Inflammatory macrophage treated with lipopolysaccharide for 1 hour (primary cell): ENCODE data around the gene GDPD1.
A peak's percentile ranks its signal among the peaks of the same experiment; 100 is the strongest.
"Not testable (repeated sequence)": the region's sequence is repeated elsewhere in the genome, so short reads cannot be mapped to it uniquely, and the experiment has no call there.

Experiments
- DNase-seq, 2 donors: peaks; one replicate each; pipeline ENCODE4 v3.0.0-alpha.2; 2020 to 2022

GDPD1 gene

DNA sequence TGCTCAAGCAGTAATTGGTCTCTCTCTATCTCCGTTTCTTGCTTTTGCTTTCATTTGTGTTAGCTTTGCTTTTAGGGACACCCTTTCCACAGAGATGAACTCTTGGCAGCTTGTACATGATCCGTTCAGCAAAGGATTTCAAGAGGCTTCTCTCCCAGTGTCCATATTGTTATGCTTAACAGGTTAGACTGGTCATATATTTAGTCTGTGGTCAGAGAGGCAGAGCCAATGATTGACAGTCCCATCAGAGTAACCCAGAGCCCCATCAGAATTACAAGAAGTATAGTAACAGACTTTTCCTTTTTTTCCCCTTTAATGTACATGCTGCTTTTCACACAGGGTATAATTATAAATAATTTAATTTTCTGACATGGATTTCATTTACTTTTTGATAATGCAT is 34.4 kb downstream of the GDPD1 start:
- no peak for DNase-seq

GRCh38 chr17:59257101-59257500 is 36.8 kb downstream of the GDPD1 start:
- DNase-seq: no peak

DNA sequence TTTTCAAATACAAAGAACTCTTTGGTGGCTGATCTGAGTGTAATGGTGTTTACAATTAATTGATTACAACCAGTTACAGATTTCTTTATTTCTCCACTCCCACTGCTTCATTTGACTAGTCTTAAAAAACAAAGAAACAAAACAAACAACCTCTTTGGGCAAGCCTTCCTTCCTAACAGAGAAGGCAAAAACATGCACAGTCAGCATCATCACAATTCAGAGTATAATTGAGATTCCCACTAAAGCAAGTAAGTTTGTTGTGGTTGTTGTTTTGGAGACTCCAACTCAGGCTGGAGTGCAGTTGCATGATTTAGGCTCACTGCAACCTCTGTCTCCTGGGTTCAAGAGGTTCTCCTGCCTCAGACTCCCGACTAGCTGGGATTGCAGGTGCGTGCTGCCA is 40.4 kb downstream of the GDPD1 start:
- no peak for DNase-seq

GRCh38 chr17:59266745-59267144 is 46.4 kb downstream of the GDPD1 start:
- peak in 1 of 2 donors; percentile 65 for DNase-seq

DNA sequence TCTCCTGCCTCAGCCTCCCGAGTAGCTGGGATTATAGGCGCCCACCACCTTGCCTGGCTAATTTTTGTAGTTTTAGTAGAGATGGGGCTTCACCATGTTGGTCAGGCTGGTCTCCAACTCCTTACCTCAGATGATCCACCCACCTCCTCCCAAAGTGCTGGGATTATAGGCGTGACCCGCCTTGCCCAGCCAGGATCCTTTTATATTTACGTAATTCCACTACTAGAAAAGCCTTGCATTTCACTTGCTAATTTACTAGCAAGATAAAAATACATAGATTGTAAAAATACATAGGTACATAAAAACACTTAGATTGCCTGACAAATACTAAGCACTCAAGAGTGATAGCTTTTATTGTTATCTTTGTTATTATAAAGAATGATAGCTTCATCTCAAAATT is 47.5 kb downstream of the GDPD1 start:
- no peak for DNase-seq

DNA sequence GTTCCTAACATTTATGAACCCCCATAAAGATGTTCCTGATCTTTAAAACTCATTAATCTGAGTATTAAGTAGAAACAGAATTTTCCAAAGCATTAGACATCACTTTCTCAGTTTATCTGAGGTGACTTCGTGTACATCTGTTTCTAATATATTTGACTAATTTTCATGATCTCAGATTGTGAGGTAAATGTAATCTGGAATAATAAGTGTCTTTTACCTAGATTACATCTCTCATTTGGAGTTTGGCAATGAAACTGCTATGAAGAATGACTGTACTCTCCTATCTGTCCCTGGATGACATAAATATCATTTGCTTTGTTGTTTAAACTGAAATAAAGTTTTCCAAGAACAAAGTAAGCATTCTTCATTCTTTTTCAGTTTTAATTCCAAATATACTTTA is 55.3 kb downstream of the GDPD1 start:
- DNase-seq: no peak

DNA sequence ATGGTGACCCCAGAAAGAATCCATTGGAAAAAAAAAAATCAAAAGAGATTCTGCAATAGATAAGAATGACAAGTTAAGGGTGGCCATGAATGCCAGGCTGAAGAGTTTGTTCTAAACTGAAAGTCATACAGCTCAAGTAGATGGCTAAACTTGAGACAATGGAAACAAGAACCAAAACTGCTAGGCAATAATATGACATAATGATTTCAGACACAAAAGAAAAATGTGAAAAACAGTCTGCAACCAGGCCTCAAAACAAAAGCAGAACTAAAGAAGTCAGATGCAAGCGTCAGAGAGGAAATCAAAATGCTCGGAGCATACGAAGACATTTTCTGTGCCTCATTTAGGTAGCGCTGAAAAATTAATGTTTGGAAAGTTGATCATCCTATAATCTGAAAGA is 56.7 kb downstream of the GDPD1 start:
- DNase-seq: peak; percentile 76 to 82

DNA sequence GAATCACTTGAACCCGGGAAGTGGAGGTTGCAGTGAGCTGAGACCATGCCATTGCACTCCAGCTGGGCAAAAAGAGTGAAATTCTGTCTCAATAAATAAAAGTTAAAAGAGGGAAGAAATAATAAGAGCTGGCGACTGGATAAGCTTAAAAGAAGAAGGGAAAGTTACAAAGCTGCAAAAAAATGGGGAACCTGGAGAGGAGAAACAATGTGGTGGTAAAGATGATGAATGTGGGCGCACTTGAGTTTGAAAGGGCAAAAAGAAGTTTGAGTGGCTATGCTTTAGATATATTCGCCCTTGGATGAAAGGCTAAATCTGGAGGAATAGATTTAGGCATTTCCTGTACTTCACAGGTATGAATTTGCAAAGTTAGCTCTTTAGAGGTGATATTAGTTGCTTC is 58.1 kb downstream of the GDPD1 start:
- peak; percentile 26 to 54 for DNase-seq

- no peak for DNase-seq
Observed at GRCh38 chr17:59284317-59284716, 64.0 kb downstream of the GDPD1 start.

GRCh38 chr17:59287452-59287851 is 67.1 kb downstream of the GDPD1 start:
- peak in 1 of 2 donors; percentile 33 for DNase-seq

GRCh38 chr17:59287891-59288290 is 67.6 kb downstream of the GDPD1 start:
- DNase-seq: no peak

- no peak for DNase-seq
Observed at GRCh38 chr17:59289981-59290301, 69.6 kb downstream of the GDPD1 start.

- not testable (repeated sequence) for DNase-seq
Observed at GRCh38 chr17:59290302-59290998, 70.1 kb downstream of the GDPD1 start.

- DNase-seq: no peak
Observed at GRCh38 chr17:59292174-59292523, 71.8 kb downstream of the GDPD1 start.

- no peak for DNase-seq
Observed at GRCh38 chr17:59296190-59296589, 75.9 kb downstream of the GDPD1 start.

DNA sequence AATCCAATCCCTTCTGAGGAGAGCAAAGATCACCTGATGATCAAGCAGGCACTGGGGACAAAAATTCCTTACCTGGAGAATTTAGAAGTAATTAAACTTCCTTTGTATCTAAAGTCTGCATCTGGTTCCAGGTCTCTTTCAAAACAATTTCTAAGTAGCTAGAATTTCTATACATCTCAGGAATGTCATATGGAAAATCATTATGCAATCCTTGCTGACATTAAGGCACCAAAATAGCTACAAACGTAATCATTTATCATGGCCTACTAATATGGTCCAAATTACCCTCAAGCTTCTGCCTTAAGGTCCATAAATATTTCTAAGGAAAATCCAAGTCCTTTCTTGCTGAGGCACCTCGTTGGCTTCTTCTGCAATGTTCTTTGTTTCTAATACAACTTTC is 78.2 kb downstream of the GDPD1 start:
- DNase-seq: no peak

- DNase-seq: no peak
Observed at GRCh38 chr17:59299400-59300092, 79.2 kb downstream of the GDPD1 start.

GRCh38 chr17:59300941-59301340 is 80.6 kb downstream of the GDPD1 start:
- peak; percentile 20 to 53 for DNase-seq

DNA sequence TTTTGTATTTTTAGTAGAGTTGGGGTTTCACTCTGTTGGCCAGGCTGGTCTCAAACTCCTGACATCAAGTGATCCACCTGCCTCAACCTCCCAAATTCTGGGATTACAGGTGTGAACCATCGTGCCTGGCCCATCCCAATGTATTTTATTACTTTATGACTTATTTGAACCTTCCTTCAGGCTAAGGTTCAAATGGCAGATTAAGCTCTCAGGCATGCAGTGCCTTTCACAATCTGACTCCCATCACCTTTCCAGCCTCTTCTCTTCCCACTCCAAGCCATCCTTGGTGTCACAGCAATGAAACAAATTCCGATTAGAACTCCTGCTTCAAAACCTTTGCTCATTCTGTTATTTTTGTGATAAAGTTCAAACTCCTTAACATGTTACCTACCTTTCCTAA is 84.5 kb downstream of the GDPD1 start:
- no peak for DNase-seq

- no peak for DNase-seq
Observed at GRCh38 chr17:59310263-59310920, 90.1 kb downstream of the GDPD1 start.

DNA sequence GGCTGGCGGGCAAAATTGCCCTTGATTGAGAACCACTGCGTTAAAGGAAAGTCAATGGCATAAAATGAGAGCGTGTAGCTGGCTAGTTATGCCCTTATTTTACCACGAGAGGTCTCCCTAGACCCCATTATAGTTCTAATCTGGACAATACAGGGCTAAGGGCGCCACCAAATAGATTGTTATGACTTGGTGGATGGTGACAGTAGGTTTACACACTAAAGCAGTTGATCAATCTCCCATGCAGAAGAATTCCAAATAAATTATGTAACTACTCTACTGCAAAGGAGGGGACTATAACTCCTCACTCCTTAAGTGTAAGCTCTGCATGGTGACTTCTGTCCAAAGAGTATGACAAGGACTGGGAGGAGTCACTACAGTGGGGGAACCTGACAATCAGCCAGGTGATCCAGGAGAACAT is 90.7 kb downstream of the GDPD1 start:
- DNase-seq: peak; percentile 48 to 86

- DNase-seq: not testable (repeated sequence)
Observed at GRCh38 chr17:59311521-59311920, 91.2 kb downstream of the GDPD1 start.

GRCh38 chr17:59315866-59316265 is 95.6 kb downstream of the GDPD1 start:
- DNase-seq: peak; percentile 15 to 28
